Measurements from ENCODE around the gene LHFPL6.

The LHFPL6 gene

DNA sequence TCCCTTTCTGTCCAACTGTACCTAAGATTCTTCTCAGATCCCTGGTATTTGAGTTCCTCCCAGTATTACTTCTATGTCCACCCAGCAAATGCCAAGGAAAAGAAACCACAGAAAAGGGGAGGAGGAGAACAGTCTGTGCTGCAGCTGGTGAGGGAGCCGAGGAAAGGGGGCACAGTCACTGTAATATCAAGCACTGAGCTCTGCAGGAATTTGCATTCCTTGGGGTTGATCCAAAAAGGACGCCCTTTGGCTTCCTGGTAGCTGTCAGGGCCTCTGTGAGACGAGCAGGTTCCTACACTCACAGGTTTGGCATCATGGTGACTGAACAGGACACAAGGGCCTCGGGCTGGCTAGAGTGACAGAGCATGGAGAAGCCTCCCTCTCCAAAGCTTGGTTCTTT is 291.4 kb downstream of the LHFPL6 start:
- H3K4me3 ChIP-seq (ENCODE audit: low read depth, low read length) = no peak overlapping the region
- DNase-seq (ENCODE audit: low read depth) = no peak
- TF ChIP-seq CTCF (IDR thresholded peaks at IDR 0.05; ENCODE audit: low read depth, low read length, missing control alignments) = no peak

GRCh38 chr13:39310961-39311360 is 292.0 kb downstream of the LHFPL6 start:
- no peak for TF ChIP-seq CTCF (IDR thresholded peaks at IDR 0.05; ENCODE audit: low read depth, low read length, missing control alignments)
- no peak for DNase-seq (ENCODE audit: low read depth)
- H3K4me3 ChIP-seq (ENCODE audit: low read depth, low read length) = no peak overlapping the region

DNA sequence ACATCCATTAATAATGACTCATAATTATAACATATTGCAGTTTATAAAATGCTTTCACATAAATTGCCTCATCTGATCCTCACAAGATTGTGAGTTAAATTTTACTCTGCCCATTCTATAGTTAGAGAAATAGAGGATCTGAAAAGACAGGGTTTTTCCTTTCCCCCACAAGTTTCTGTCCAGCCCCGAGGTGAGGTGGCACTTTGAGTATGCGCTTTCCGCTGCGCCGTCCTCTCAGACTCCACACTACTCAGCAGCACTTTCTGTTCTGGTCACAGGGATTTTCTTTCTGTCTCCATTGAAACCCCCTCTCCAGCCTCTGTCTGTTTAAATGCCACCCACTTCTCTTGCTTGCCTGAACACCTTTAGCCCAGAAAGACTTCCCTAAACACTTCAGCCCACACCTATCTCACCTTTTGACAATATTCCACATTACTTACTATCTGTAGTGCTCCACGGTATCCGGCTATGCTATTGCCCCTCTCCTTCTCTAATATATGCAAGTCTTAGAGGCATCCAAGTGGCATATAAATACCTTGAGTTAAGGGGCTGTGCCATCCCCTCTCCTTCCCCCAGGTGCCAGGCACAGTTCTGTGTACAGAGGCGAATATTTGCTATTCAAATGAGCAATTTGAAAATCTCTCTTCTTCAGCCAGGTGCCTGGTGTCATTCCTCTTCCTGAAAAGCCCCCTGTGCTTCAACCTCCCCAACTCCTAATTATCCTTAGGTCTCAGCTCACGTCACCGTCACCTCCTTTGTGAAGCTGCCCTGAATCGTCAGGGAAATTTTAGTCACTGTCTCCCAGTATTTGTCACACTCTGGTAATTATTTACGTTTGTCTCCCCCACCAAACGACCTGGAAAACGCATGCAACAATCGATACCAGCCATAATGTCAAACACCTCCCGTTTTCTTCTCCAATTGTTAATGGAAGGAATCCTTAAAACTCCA is 296.1 kb downstream of the LHFPL6 start:
- no peak for TF ChIP-seq CTCF (IDR thresholded peaks at IDR 0.05; ENCODE audit: low read depth, low read length, missing control alignments)
- DNase-seq (ENCODE audit: low read depth) = peak; percentile 68

DNA sequence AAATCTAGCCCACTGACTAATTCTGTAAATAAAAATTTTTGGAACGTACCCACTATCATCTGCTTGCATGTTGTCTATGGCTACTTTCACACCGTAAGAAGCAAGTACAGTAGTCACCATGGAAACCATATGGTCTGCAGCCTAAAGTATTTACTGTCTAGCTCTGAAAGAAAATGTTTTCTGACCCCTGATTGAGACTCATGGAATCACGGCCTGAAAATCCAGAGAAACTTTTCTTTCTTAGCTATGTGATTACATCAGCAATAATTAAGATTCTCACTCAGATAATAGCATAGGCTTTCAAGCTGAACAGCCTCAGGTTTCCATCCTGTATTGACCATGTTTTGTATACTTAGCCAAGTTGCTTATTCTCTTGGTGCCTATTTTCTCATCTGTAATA is 300.2 kb downstream of the LHFPL6 start:
- no peak for DNase-seq (ENCODE audit: low read depth)
- H3K4me3 ChIP-seq (ENCODE audit: low read depth, low read length) = no peak overlapping the region
- no peak for TF ChIP-seq CTCF (IDR thresholded peaks at IDR 0.05; ENCODE audit: low read depth, low read length, missing control alignments)

More for the DNA sequence above, 296.1 kb downstream of the LHFPL6 start:
- peak overlapping the region; percentile 23; the same call in 1 of the 2 replicates for H3K4me3 ChIP-seq (ENCODE audit: low read depth, low read length)

GRCh38 chr13:39298951-39299350 is 304.0 kb downstream of the LHFPL6 start:
- DNase-seq (ENCODE audit: low read depth) = no peak
- TF ChIP-seq CTCF (IDR thresholded peaks at IDR 0.05; ENCODE audit: low read depth, low read length, missing control alignments) = no peak

DNA sequence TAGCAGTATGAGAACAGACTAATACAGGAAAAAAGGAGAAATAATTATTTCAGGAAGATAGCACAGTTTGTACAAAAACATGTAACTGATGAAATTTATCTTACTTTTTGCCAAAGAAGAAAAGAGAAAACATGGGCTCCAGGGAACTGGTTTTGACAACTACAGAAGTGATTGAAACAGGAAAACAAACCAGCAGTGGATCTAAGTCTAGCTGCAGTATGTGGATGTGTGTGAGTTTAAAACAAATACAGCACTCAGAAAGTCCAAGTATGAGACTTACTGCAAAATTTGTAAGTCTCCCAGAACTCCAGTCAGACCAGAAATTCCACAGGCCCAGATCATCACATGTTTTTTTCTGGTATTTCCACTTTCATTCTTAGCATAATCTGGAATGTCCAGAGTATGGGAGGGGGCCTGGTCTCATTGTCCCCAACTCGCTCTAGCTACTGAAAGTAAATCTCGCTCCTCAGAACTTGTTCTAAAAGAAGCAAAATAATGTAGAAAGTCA is 305.3 kb downstream of the LHFPL6 start:
- H3K4me3 ChIP-seq (ENCODE audit: low read depth, low read length) = no peak overlapping the region
- no peak for TF ChIP-seq CTCF (IDR thresholded peaks at IDR 0.05; ENCODE audit: low read depth, low read length, missing control alignments)
- no peak for DNase-seq (ENCODE audit: low read depth)

More at GRCh38 chr13:39298951-39299350, 304.0 kb downstream of the LHFPL6 start:
- H3K4me3 ChIP-seq (ENCODE audit: low read depth, low read length) = no peak overlapping the region
